CD4-positive, alpha-beta T cell treated with Interleukin-12 subunit alpha and Interleukin-12 subunit beta, for 1 hour (primary cell): ENCODE data around the gene SRD5A1.

ENCODE experiments used
- DNase-seq: peaks from one replicate; pipeline ENCODE4 v3.0.0-alpha.2; 2020

Gene SRD5A1

DNA sequence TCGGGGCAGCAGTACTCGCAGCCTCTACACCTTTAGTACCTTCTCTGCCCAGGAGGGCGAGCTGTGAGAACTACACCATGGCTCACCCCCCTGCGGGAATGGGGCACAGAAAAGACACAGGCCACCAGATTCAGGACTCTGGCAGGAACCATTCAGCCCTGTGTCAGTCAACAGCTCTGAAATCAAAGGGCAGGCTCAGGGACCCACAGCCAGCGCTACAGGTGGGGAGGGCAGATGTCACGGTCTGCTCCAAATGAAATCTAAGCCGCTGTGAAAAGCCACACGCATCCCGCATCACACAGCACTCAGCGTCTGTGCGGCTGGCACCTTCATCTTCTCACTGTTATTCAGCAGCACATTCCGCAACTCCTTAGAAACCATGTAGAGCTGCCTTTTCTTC, 28.3 kb upstream of the SRD5A1 start:
- no peak for DNase-seq

DNA sequence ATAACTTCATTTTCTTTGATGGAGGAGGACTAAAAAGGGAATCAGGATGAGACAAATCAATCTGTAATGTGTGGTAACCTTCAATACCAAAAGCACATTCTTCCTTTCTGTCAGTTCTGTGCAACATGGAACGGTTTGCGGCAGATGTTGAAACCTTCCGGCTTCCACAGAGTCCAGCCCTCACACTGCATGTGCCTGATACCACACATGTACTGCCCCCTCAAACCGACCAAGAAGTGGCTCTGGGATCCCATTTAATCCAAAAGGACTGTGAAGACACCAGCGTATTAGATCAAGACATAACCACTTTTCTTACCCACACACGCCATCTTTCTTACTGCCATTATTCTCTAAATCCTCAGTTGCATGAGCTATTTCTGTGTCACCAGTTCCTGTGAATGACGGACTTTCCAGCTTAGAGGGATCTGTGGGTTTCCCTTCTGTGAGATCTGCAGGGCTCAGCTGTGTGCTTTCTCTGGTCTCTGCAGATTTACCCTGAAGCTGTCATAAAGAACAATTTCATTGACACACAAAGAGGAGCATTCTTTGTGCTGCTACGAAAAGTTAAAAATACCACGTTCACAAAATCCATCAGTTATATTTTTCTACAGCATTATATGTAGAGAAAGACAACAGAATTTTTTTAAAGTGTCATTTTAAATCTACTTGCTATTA, 26.2 kb upstream of the SRD5A1 start:
- no peak for DNase-seq

DNA sequence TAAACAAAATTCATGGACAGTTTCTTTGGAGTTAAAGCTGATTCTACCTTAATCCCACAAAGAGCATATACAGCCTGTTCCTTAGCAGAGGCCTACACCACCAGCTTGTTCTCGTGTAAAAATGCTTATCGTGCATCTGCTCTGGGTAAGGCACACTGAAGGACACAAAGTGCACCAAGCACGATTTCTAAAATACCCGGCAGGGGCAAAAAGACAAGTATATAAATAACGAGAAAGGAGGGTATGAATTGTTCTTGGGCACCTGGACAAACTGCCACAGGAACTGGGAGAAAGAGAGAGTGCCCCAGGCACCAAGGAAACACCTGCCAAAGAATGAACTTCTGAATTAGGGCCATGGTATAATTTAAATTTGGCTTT, 25.7 kb upstream of the SRD5A1 start:
- no peak for DNase-seq

DNA sequence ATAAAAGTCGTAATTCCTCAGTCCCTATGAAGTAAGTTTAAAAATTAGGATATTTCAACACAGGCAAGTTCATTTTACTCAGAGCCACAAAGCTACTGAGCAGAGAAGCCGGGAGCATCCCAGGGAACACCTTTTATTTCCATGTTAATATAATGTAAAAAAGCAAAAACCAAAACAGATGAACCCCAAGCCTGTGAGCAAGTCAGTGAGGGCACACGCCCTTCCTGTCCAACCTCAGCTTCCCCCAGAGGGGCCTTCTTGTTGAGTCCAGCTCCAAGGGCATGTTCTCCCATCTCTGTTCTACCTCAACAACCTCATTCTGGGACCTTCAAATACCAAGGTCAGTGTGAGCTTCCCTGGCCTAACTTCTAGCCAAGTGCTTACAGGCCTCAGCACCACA, 25.2 kb upstream of the SRD5A1 start:
- DNase-seq, result no peak

DNA sequence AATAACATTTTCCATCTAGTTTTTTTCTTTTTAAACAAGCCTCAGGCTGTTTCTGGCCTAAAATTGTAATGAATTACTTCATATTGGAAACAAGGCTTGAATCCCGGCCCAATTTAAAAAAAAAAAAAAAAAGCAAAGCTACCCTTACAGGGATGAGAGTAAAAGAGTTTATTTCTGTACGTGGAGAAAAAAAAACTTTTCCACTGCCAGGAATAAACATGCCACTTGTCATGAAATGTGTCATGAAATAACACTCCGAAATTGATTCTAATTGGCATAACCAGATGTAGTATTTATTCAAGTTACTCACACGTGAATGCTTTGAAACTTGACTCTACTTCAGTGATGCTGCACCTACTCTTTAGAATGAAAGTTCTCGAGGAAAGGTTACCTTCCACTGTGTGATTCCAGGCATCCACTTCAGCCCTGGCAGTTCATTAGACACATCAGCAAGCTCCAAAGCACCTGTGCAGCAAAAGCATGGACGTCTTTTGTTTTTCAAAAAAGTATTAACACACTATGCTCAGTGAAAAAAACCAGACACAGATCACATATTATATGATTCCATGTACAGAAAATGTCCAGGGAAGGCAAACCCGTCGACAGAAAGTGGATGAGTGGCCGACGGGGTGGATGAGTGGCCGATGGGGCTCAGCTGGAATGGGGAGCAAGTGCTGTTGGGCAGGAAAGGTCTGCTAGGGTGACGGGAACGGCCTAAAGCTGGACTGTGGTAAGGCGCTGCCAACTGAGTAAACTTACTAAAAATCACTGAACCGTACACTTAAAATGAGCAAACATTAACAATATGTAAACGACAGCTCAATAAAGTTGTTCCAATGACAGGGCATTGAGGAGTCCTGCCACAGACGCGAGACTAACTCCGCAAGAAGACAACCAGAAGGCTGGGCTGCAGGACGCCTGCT, 21.6 kb upstream of the SRD5A1 start:
- DNase-seq, result no peak

DNA sequence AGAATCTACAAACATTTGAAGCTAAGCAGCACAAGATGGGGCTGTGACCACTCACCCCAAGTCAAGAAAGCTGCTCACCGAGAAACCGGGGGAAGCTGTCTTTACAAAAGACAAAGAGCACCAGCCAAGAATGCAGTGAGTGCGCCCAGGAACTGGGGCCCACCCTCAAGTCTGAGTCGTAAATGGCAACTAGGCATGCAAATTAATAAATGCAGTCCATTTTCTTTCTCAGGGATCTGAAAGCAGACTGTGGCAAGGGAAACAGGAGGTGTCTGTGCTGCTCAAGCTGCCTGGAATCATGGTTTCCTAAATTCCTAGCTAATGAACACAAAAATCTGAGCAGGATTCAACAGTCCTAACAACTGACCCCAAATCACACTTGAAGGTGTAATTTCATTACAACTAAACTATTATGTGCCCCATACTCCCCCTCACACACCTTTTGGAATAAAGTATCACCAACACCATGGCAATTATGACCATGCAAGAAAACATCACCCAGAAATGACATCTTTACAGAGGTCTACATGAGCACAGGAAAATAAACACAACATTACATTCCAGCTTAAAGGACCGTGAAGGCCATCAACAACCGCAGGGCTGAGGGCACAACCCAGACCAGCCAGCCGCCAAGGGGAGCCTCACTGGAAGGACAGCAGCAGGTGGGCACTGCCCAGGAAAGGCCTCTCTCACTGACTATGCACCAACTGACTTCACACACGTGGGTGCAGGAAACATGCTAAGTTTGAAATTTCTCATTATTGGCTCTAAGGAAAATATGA, 18.0 kb upstream of the SRD5A1 start:
- no peak for DNase-seq

DNA sequence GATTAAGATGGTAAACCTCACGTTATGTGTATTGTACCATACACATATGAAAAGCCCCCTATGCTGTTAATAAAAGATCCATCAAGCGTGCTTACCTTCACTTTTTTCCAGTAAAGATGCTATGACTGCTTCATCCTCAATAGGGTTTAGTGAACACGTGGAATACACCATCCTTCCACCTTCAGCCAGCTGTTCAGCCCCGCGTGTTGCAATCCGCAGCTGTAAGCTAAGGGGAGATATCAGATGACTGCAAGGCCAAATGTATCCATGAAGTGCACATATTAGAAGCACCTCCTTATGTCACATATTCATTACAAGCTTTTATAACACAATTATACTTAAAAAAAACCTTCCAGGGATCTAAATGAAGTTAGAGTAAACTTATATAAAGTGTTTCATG, 16.6 kb upstream of the SRD5A1 start:
- DNase-seq, result no peak

DNA sequence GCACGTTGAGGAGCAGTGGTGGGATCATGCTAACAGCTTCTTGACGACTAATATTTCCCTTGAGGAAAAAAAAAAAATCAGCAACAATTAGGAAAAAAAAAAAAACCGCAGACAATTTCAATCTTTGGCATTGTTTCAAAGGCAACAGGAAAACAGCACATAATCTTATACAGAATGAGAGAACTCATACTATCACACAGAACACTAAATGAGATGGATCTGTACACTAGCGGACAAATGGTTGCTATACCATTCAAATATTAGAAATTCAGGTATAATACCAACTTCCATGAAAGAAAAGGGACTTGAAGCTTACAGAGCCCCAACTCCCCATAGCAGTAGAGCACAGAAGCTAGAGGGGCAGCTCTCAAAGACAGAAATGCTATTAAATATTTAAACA, 10.0 kb upstream of the SRD5A1 start:
- no peak for DNase-seq

DNA sequence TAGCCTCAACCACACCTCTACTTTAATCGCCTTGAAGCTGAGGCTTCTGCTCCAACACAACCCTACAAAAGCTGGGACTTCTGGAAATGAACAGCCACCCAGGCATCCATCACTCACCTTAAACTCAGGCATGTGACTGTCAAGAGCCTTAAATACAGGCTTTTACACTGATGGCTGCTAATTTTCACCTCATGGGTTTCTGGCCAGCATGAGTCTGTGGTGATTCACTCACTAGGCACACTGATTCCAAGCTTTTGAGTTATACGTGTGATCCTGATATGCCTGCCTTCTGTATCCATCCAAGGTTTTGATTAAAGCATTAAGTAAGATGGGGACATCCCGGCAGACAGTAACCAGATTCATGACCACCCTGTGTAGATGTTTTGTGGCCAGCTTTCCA, 9.3 kb upstream of the SRD5A1 start:
- no peak for DNase-seq

DNA sequence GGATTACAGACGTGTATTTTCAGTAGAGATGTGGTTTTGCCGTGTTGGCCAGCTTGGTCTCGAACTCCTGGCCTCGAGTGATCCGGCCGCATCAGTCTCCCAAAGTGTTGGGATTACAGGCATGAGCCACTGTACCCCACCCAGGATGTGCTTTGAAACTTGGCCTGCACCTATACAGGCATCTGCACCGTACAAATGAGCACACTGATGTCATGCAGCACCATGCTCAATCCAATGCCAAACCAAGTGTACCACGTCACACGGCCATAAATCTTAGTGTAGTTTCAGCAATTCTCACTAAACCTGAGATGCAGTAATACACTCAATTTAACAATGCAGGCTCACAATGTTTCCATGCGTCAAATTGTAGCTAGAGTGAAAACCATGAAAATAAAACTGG, 6.7 kb upstream of the SRD5A1 start:
- DNase-seq, result no peak

DNA sequence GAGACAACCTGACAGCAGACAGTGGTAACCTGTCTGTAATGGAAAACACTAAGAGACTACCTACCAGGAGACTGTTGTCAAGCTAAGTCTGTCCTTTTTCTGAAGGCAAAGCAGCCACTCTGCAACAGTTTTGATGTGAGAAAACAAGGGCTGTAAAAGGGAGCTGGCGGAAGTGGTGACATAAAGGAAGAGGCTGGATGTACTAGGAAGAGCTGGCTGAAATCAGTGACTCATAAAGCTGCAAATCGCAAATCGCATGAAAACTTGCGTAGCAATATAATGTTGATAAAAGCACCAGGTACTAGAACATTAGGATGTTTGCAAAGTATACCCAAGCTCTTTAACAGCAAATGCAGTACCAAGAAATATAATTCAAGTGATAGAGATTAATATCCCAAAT, 1.8 kb upstream of the SRD5A1 start:
- peak; percentile 7 for DNase-seq

DNA sequence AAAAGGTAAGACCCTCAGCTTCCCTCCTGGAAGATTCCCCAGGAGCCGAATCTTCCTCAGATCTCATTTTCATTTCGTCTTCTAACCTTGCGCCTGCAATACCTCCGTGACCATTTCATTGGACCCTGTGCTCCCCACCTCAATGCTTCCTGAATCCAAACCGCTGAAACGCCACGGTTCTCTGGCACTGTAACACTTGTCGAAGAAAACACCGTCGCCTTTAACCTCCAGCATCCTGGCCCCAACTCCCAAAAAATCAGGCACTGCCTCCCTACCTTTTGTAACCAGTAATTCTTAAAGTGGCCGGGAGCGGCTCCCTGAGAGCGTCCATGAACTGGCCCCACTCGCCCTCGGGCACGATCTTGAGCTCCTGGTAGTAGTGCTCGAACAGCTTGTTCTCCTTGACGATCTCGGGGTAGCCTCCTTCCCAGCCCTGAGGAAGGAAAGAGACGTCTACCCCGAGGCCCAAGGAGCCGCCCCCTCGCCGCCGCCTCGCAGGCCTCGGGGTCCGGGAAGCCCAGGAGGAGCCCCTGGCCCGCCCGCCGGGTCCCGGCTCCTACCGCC, 834 bp upstream of the SRD5A1 start:
- no peak for DNase-seq

DNA sequence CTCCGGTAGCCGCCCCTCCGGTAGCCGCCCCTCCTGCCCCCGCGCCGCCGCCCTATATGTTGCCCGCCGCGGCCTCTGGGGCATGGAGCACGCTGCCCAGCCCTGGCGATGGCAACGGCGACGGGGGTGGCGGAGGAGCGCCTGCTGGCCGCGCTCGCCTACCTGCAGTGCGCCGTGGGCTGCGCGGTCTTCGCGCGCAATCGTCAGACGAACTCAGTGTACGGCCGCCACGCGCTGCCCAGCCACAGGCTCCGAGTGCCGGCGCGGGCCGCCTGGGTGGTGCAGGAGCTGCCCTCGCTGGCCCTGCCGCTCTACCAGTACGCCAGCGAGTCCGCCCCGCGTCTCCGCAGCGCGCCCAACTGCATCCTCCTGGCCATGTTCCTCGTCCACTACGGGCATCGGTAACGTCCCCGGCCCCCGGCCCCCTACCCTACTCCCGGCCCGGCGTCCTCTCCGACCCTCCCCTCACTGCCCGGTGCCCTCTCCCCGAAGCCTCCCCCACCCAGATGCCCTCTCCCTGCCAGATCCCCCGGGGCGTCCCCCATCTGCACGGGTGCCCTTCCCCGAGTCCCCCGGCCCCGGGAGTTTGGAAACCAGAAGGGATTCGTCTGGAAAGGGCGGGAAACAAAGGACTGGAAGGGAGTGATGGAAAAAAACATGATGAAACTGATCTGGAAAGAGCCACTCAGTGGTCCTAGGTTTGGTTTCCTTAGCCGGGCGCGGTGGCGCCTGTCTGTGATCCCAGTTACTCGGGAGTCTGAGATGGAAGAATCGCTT, 417 bp downstream of the SRD5A1 start:
- no peak for DNase-seq

DNA sequence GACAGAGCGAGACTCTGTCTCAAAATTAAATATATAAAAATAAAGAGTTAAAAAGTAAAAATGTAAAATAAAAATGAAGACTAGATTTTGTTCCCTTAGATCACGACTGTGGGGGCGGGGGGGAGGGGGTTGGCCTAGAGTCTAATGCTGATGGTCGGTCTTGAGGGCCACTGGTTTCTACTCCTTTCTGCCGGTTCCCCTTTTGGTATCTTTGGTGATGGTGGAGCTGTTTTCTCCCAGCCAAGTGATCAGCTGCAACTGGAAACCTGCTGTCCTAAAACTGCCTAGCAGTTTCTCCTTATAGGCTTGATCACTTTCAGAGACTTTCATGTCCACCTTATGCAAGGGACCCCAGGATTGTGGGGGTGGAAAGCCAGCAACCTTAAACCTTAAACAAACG, 1.1 kb downstream of the SRD5A1 start:
- no peak for DNase-seq

DNA sequence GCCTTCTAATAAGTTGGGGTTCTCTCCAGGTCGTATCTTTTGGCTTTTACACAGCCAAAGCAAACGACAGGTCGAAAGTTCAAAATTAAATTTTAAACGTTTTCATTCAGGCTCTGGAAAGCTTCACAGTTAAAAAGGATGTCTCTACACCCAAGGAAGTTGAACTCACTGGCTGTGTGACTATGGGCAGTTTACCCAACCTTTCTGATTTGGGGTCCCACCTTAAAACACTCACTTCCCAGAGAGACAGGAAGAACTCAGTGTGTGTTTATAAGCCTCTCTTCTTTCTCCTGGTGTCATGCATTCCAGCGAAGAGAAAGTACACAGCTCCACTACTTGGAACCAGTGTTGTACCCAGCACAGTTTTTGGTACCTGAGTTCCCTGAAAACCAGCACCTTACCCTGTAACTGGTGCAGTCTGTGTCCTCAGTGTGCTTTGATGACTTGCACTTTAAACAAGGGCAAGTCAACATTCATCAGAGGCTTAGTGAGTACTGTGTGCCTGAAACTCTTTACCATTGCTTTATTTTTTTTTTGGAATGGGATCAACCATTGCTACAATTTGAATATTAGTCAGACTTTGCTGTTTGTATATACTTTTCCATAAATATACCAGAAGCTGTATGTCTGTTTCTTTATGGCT, 1.7 kb downstream of the SRD5A1 start:
- DNase-seq, result no peak

DNA sequence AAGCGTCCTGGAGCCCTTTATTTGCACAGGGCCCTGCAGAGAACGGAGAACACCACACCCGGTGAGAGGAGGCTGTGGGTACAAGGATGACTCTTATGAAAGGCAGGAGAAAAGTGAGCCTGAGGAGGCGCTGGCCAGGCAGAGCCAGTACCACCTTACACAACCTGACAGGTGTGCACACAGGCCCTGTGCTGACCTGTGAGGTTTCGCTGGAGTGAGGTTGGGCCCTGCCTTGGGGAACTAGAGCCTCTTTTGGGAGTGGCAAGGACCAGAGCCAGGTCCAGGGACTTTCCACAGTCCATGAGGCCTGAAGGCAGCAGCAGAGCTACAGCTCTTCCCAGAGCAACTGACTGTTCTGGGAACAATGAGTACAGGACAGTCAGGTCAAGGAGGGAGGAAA, 3.1 kb downstream of the SRD5A1 start:
- DNase-seq, result no peak

DNA sequence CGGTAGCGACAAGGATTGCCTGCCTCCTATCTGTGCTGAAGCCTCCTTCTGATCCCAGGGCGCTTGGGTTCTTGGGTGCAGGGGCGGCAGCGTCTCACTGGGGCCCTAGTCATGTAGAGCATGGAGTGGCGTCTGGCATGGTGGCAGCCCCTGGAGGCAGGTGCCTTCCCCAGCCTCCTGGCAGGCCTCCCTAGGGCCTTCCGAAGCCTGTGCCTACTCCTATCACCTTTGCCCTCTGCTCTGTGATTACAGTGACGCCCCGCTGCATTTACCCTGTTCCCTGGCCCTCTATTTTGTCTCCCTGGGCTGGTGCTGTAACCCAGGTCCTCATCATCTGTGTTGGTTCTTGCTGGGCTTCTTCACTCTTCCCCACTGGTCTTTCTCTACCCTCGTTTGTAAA, 3.8 kb downstream of the SRD5A1 start:
- DNase-seq, result no peak

DNA sequence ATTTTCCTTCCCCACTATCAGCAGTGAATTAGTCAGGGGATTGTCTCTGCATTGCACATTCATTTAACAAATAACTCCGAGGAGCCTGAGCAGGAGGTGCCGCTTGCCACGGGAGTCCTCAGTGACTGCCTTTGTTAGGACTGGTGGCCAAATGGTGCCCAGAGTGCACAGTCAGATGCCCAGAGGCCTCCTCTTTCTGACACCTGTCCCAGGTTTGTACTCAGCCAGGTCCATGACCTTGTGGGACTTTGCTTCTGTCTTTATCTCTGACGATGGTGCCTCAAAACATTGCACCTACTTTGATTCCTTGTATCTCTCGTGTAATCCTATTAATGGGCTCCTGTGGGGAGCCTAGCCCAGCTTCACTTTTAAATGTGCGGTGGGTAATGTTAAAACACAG, 4.3 kb downstream of the SRD5A1 start:
- no peak for DNase-seq

DNA sequence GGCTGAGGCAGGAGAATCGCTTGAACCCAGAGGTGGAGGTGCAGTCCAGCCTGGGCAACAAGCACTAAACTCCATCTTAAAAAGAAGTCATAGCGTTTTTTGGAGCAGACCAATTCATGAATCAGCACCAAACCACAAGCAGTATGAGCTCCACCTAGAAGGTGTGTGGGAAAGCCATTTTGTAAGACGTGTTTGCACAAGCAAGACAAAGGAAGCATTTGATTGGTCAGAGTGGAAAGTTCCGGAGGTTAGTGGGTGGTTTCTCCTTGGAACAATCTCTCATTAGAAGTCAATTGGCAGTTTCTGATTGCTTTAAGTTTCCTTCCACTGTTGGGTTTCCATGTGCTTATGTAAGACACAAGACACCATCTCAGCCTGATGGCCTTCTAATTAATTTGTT, 5.0 kb downstream of the SRD5A1 start:
- no peak for DNase-seq

DNA sequence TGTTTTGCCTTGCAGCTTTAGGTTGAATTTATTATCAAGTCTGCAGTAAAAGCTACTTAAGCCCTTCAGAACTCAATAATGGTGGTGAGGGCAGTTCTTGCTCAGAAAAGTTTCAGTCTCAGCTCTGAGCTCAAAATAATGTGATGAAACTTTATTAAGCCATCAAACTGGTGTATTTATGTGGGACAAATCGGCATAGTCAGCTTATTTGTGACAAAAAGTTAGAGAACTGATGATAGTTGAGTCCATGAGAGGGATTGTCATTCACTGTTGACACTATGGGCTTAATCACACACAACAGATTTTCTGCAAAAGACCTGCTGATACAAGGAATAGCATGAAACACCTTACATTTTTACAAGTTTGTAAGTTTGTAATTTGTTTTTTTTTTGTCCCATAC, 9.4 kb downstream of the SRD5A1 start:
- DNase-seq, result no peak

DNA sequence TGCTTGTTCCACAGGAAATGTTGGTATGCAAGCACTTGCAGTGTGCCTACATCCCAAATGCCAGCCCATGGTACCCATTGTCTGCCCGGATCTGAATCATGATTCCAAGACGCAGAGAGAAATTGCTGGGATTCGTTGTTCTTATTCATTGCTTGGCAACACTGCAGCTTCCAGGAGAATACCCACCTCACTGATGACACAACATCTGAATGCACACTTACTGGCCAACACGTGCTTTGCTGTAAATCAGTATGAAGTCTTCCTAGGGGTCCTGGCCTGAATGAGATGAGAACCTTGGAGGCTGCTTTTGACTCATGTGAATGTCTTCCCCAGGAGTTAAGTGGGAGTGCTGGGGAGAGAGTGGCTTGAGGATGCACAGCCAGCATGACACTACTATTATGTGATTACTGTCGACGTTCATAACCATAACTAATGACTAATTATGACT, 11.6 kb downstream of the SRD5A1 start:
- no peak for DNase-seq
